ENCODE data around the gene RSRP1. TPM values are rescaled to one million over a fixed set of nuclear protein-coding genes. Genes with fewer than 3 reads are reported as not detected.

The RSRP1 gene
- total RNA-seq, 1 donor from 2014 or later: 48.6 TPM

DNA sequence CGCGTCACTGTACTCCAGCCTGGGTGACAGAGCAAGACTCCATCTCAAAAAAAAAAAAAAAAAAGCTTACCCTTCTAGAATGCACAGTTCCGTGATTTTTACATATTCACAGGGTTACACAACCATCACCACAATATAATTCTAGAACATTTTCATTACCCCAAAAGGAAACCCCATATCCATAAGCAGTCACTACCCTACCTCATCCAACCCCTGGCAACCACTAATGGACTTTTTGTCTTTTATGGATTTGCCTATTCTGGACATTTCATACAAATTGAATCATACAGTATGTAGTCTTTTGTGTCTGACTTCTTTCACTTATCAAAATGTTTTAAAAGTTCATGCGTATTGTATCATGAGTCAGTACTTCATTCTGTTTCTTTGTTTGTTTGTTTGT is 37.7 kb downstream of the RSRP1 start:
- Histone ChIP-seq H3K4me3 (ENCODE audit: low read depth, low read length) (no peak overlapping the region), H3K36me3 (ENCODE audit: control insufficient read depth, insufficient read depth, low read length) (no peaks in the 10 kb centered on the region), H3K27me3 (ENCODE audit: control insufficient read depth, insufficient read depth, low read length) (peaks cover 8% of the 10 kb centered on the region)
- no peak for DNase-seq (ENCODE audit: low read depth)
- TF ChIP-seq, protein P1, sequence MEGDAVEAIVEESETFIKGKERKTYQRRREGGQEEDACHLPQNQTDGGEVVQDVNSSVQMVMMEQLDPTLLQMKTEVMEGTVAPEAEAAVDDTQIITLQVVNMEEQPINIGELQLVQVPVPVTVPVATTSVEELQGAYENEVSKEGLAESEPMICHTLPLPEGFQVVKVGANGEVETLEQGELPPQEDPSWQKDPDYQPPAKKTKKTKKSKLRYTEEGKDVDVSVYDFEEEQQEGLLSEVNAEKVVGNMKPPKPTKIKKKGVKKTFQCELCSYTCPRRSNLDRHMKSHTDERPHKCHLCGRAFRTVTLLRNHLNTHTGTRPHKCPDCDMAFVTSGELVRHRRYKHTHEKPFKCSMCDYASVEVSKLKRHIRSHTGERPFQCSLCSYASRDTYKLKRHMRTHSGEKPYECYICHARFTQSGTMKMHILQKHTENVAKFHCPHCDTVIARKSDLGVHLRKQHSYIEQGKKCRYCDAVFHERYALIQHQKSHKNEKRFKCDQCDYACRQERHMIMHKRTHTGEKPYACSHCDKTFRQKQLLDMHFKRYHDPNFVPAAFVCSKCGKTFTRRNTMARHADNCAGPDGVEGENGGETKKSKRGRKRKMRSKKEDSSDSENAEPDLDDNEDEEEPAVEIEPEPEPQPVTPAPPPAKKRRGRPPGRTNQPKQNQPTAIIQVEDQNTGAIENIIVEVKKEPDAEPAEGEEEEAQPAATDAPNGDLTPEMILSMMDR (IDR thresholded peaks at IDR 0.05; ENCODE audit: insufficient read depth, low read length, poor library complexity, severe bottlenecking): no peak

DNA sequence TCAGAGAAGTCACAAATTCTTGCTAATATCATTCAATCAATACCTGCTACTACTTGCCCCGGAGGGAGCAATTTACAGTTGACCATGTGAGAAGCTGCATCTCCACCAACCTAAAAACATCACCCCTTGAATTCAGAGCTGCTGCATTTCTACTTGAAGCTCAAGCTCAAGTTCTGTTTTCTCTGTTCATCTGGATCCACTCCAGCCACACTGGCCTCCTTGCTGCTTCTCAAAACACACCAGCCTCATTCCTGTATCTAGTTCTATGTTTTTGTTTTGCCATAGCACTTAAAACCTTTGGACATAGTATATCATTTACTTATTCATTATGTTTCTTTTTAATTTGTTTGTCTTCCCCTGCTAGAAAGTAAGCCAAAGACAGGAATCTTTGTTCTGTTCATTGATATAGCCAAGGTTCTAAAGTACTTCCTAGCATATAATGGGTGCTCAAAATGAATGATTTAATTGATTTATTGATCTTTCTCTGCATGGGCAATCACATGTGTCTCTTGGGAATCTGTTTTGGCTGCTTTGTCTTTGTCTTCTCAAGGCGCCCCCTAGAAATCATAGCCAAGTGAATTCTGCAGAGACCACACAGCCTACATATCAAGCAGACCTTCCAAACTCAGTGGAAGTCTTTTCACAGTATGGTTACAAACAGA is 38.6 kb downstream of the RSRP1 start:
- no peak for DNase-seq (ENCODE audit: low read depth)

DNA sequence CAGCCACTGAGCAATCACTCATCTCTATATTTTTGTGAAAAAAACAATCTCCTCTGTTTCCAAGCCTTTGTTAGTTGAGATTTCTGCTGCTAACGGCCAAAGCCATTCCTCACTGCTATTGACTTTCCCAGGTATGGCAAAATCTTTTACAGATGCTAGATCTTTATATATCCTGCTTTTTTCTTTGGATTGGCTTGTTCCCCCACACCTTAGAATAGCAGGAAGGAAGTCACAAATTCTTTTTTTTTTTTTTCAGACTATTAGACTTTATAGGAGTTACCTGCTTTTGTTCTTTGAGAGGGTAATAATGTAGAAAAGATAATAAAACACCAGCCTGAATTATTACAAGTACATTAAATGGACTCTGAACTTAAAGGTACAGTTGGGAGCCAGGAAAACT is 39.2 kb downstream of the RSRP1 start:
- no peaks in the 10 kb centered on the region for H3K36me3 ChIP-seq (ENCODE audit: control insufficient read depth, insufficient read depth, low read length)
- TF ChIP-seq, protein P1 (IDR thresholded peaks at IDR 0.05; ENCODE audit: insufficient read depth, low read length, poor library complexity, severe bottlenecking): no peak
- peaks cover 8% of the 10 kb centered on the region for H3K27me3 ChIP-seq (ENCODE audit: control insufficient read depth, insufficient read depth, low read length)
- no peak overlapping the region for H3K4me3 ChIP-seq (ENCODE audit: low read depth, low read length)
- DNase-seq (ENCODE audit: low read depth): no peak

More for the DNA sequence above, 38.6 kb downstream of the RSRP1 start:
- peaks cover 8% of the 10 kb centered on the region for H3K27me3 ChIP-seq (ENCODE audit: control insufficient read depth, insufficient read depth, low read length)
- TF ChIP-seq, protein P1 (IDR thresholded peaks at IDR 0.05; ENCODE audit: insufficient read depth, low read length, poor library complexity, severe bottlenecking): no peak
- no peaks in the 10 kb centered on the region for H3K36me3 ChIP-seq (ENCODE audit: control insufficient read depth, insufficient read depth, low read length)
- H3K4me3 ChIP-seq (ENCODE audit: low read depth, low read length): no peak overlapping the region

DNA sequence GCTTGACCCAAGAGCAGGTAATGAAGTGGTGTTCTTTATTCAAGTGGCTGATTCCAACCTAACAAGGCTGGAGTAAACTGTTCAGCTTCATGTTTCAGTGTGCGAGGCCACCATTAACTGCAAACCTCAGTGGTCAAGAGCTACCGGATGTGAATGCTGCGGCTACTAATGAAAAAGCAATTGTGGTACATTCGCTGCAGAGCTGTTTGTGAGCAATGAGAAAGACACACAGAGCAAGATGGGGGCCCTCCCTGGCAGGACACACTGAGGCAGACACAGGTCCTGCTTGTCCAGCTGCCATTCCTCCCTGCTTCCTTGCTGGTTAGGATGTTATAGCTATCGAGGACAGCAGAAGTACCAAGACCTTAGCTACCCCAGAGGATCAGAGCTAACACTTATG is 41.1 kb downstream of the RSRP1 start:
- TF ChIP-seq, protein P1 (IDR thresholded peaks at IDR 0.05; ENCODE audit: insufficient read depth, low read length, poor library complexity, severe bottlenecking): no peak
- Histone ChIP-seq H3K36me3 (ENCODE audit: control insufficient read depth, insufficient read depth, low read length) (no peaks in the 10 kb centered on the region), H3K4me3 (ENCODE audit: low read depth, low read length) (no peak overlapping the region), H3K27me3 (ENCODE audit: control insufficient read depth, insufficient read depth, low read length) (peaks cover 14% of the 10 kb centered on the region)
- no peak for DNase-seq (ENCODE audit: low read depth)

DNA sequence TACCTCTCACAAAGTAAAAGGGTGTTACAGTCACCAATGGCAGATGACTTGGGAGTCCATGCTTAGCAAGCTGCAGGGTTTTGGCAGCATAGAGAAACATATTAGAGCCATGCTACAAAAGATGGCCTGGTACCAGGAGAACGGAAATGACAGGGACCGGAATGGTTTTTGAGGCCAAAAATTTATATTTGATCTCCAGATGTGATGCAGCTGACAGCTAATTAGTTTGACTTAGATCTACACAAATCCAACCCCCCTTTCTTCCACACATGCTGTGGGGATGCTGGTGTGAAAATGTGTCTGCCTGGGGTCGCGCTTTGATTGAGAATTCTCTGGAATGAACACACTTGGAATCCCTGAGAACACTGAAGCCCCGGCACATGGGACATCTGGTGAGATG is 41.5 kb downstream of the RSRP1 start:
- TF ChIP-seq, protein P1 (IDR thresholded peaks at IDR 0.05; ENCODE audit: insufficient read depth, low read length, poor library complexity, severe bottlenecking): no peak
- Histone ChIP-seq H3K4me3 (ENCODE audit: low read depth, low read length) (no peak overlapping the region), H3K27me3 (ENCODE audit: control insufficient read depth, insufficient read depth, low read length) (peaks cover 18% of the 10 kb centered on the region), H3K36me3 (ENCODE audit: control insufficient read depth, insufficient read depth, low read length) (no peaks in the 10 kb centered on the region)
- no peak for DNase-seq (ENCODE audit: low read depth)
